Ectodermal cell (in vitro differentiated cells): ENCODE results near the gene KDM6B.

ENCODE experiments used
- H3K27ac ChIP-seq: 2 replicates; pipeline ENCODE4 v1.7.0; 2013; ENCODE audit warnings: mild to moderate bottlenecking, low read depth, low read length; ENCODE audit not compliant: insufficient read depth, poor library complexity, severe bottlenecking
- H3K27me3 ChIP-seq: 2 replicates; pipeline ENCODE4 v1.7.0; 2013; ENCODE audit warnings: mild to moderate bottlenecking, low read length; ENCODE audit not compliant: insufficient read depth, control insufficient read depth, poor library complexity, severe bottlenecking
- H3K36me3 ChIP-seq: one replicate; pipeline ENCODE4 v1.7.0; 2013; ENCODE audit warnings: low read length; ENCODE audit not compliant: control insufficient read depth, insufficient read depth
- H3K4me1 ChIP-seq: one replicate; pipeline ENCODE4 v1.7.0; 2013; ENCODE audit warnings: low read length; ENCODE audit not compliant: control insufficient read depth, insufficient read depth
- H3K4me3 ChIP-seq: 2 replicates; pipeline ENCODE4 v1.7.0; 2013; ENCODE audit warnings: low read depth, low read length, control low read depth; ENCODE audit not compliant: insufficient read depth
- H3K9me3 ChIP-seq: 2 replicates; pipeline ENCODE4 v1.7.0; 2013; ENCODE audit warnings: mild to moderate bottlenecking, low read length, moderate library complexity; ENCODE audit not compliant: control insufficient read depth
- WGBS, 2 experiments: methylation state at CpG; one replicate each; pipeline ENCODE4 v1.1.7; 2013; ENCODE audit warnings: missing lambda C conversion rate in 2 of 2; 5-methylcytosine and 5-hydroxymethylcytosine counted together

KDM6B gene

DNA sequence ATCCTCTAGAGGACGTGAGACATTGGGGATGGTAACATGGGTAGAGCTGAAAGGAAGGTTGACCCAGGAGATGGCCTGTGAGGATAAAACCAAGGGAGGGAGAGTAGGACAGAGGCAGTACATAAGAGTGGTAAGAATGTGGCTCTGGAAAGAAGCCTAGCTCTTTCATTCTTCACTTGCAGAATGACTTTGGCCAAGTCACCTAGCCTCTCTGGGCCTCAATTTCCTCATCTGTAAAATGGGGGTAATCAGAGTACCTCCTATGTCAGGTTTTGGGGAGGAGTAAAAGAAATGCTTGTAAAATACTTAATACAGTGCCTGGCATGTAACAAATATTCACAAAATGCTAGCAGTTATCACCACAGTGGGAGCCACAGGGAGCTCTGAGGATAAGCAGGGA lies 6.9 kb downstream of the KDM6B start:
- Histone ChIP-seq H3K36me3 (peaks cover 7% of the 10 kb centered on the region), H3K4me1 (peaks cover 37% of the 10 kb centered on the region), H3K27ac (peak overlapping the region; percentile 17), H3K9me3 (no peaks in the 10 kb centered on the region), H3K27me3 (no peaks in the 10 kb centered on the region), H3K4me3 (peak overlapping the region; percentile 77)
- 52 to 53% methylated on average over 1 of the region's 1 CpG for WGBS, 2 experiments

DNA sequence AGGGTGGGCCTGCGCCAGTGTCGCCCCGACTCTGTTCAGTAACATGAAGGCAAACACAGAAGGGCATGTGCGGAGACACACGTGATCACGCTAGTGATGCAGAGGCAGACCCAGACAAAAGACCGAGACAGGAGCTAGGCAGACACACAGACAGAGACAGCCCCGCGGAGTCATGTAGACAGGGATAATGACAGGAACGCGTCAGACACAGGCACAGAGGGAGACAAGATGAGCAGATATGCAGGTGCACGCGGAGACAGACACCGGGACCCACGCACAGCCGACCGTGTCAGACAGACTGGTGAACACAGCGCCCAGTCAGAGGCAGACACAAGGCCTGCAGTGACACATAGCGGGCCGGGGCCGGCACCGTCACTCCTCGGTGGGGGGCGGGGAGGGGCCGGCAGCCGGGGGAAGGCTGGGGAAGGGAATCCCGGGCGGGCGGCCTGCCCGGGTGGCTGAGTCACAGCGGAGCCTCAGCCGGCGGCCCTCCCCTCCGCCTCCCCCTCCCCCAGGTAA lies 7.4 kb downstream of the KDM6B start:
- no peaks in the 10 kb centered on the region for H3K27me3 ChIP-seq
- H3K27ac ChIP-seq, result peak overlapping the region; percentile 75
- whole genome bisulfite sequencing, 2 experiments, result 2 to 3% methylated on average over 34 of the region's 34 CpGs
- peak overlapping the region; percentile 77 for H3K4me3 ChIP-seq
- H3K4me1 ChIP-seq, result peaks cover 37% of the 10 kb centered on the region
- peaks cover 9% of the 10 kb centered on the region for H3K36me3 ChIP-seq
- H3K9me3 ChIP-seq, result no peaks in the 10 kb centered on the region

- Histone ChIP-seq H3K27me3 (no peaks in the 10 kb centered on the region), H3K27ac (peak overlapping the region; percentile 75), H3K9me3 (no peaks in the 10 kb centered on the region), H3K36me3 (peaks cover 14% of the 10 kb centered on the region), H3K4me1 (peaks cover 37% of the 10 kb centered on the region), H3K4me3 (peak overlapping the region; percentile 77)
- 0 to 1% methylated on average over 46 of the region's 46 CpGs for WGBS, 2 experiments
Measured at GRCh38 chr17:7841915-7842379, 7.9 kb downstream of the KDM6B start.

GRCh38 chr17:7842380-7843256 lies 8.6 kb downstream of the KDM6B start:
- Histone ChIP-seq H3K27ac (peak overlapping the region; percentile 29), H3K36me3 (peaks cover 18% of the 10 kb centered on the region), H3K4me3 (peak overlapping the region; percentile 77), H3K4me1 (peaks cover 36% of the 10 kb centered on the region), H3K27me3 (no peaks in the 10 kb centered on the region), H3K9me3 (no peaks in the 10 kb centered on the region)
- 0% methylated on average over 47 of the region's 47 CpGs for WGBS, 2 experiments

DNA sequence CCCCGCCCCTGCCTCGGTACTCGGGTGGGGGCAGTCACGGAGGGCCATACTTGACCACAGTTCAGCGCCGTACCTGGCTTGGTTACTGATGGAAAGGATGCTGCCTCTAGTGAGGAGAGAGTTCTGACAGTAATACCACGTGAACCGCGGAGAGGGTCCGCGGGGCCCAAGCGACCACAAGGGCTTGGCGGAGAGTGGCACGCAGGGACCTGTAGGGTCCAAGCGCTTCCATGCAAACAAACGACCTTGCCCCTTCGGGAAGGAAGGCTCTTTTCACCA lies 9.2 kb downstream of the KDM6B start:
- peak overlapping the region; percentile 77 for H3K4me3 ChIP-seq
- H3K27me3 ChIP-seq, result no peaks in the 10 kb centered on the region
- H3K36me3 ChIP-seq, result peaks cover 23% of the 10 kb centered on the region
- H3K4me1 ChIP-seq, result peaks cover 33% of the 10 kb centered on the region
- peak overlapping the region; percentile 82 for H3K27ac ChIP-seq
- H3K9me3 ChIP-seq, result no peaks in the 10 kb centered on the region
- 0% methylated on average over 17 of the region's 17 CpGs for WGBS, 2 experiments

GRCh38 chr17:7843536-7844291 lies 9.7 kb downstream of the KDM6B start:
- no peaks in the 10 kb centered on the region for H3K9me3 ChIP-seq
- 0 to 1% methylated on average over 52 to 60 of the region's 61 CpGs for WGBS, 2 experiments
- H3K4me3 ChIP-seq, result peak overlapping the region; percentile 77
- peaks cover 30% of the 10 kb centered on the region for H3K4me1 ChIP-seq
- H3K27ac ChIP-seq, result peak overlapping the region; percentile 82
- no peaks in the 10 kb centered on the region for H3K27me3 ChIP-seq
- peaks cover 29% of the 10 kb centered on the region for H3K36me3 ChIP-seq

DNA sequence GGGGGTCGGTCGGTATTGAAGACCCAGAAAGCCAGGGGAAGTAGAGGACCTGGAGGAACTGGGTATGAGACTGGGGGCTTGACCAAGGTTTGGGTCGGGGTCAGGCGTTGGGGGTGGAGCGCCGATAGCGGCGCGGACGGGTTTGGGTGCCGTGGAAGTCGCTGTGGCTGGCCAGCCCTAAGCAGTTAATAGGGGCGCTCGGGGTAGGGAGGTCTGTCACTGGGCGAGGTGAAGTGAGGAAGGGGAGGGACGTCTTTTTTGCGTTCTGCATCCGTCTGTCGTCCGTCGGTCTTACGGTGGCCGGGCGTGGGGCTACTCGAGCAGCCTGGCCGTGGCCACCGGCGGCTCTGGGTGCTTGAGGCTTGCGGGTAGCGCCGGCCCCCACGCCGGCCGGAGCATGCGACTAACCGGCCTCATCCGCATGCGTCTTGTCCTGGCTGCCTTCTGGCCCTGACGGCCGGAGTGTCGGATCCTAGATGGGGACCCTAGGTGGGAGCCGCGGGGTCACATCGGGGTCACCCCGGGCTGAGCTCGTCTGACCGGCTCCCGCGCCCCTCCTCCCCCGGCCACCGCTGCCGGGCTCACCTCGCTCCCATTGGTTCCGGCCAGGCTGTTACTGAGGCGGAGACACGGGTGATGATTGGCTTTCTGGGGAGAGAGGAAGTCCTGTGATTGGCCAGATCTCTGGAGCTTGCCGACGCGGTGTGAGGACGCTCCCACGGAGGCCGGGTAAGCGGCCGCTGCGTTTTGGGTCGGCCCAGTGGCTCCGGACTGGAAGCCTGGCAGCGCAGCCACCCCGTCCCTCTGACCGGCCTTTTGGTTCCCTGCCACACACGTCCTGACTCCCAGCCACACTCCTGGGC lies 10.5 kb downstream of the KDM6B start:
- Histone ChIP-seq H3K36me3 (peaks cover 37% of the 10 kb centered on the region), H3K27me3 (no peaks in the 10 kb centered on the region), H3K27ac (peak overlapping the region; percentile 64), H3K4me1 (peaks cover 21% of the 10 kb centered on the region), H3K4me3 (peak overlapping the region; percentile 77), H3K9me3 (no peaks in the 10 kb centered on the region)
- WGBS, 2 experiments, result 0 to 1% methylated on average over 71 of the region's 71 CpGs

DNA sequence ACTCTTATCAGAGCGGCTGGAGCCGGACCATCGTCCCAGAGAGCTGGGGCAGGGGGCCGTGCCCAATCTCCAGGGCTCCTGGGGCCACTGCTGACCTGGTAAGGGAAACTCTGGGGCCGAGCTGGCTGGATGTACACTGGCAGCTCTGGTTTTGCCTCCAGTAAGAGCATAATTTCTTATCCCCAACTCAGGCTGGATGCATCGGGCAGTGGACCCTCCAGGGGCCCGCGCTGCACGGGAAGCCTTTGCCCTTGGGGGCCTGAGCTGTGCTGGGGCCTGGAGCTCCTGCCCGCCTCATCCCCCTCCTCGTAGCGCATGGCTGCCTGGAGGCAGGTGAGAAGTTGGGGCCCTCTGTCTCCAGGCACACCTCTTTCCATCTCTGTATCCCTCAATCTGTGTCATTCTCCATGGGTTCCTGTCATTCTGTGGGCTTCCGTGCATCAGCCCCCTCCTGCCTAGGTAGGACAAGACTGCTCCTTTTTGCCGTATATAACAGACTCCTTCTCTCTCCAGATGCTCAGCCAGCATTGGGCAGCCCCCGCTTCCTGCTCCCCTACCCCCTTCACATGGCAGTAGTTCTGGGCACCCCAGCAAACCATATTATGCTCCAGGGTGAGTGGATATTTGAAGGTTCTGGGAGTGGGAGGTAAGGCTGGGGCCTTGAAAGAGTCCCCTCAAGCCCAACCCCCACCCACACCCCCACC lies 11.5 kb downstream of the KDM6B start:
- Histone ChIP-seq H3K27me3 (no peaks in the 10 kb centered on the region), H3K9me3 (no peaks in the 10 kb centered on the region), H3K27ac (no peak overlapping the region), H3K4me1 (peaks cover 12% of the 10 kb centered on the region), H3K4me3 (peak overlapping the region; percentile 77), H3K36me3 (peaks cover 45% of the 10 kb centered on the region)
- WGBS, 2 experiments, result 90 to 92% methylated on average over 15 of the region's 15 CpGs

- Histone ChIP-seq H3K27ac (no peak overlapping the region), H3K27me3 (no peaks in the 10 kb centered on the region)
- WGBS, 2 experiments, result 94 to 95% methylated on average over 22 of the region's 22 CpGs
Measured at GRCh38 chr17:7846063-7846735, 12.2 kb downstream of the KDM6B start.

More at GRCh38 chr17:7846063-7846735, 12.2 kb downstream of the KDM6B start:
- Histone ChIP-seq H3K36me3 (peaks cover 41% of the 10 kb centered on the region), H3K4me1 (peaks cover 5% of the 10 kb centered on the region), H3K4me3 (no peak overlapping the region), H3K9me3 (no peaks in the 10 kb centered on the region)
